Measurements from ENCODE around the gene SUSD5.

The SUSD5 gene

DNA sequence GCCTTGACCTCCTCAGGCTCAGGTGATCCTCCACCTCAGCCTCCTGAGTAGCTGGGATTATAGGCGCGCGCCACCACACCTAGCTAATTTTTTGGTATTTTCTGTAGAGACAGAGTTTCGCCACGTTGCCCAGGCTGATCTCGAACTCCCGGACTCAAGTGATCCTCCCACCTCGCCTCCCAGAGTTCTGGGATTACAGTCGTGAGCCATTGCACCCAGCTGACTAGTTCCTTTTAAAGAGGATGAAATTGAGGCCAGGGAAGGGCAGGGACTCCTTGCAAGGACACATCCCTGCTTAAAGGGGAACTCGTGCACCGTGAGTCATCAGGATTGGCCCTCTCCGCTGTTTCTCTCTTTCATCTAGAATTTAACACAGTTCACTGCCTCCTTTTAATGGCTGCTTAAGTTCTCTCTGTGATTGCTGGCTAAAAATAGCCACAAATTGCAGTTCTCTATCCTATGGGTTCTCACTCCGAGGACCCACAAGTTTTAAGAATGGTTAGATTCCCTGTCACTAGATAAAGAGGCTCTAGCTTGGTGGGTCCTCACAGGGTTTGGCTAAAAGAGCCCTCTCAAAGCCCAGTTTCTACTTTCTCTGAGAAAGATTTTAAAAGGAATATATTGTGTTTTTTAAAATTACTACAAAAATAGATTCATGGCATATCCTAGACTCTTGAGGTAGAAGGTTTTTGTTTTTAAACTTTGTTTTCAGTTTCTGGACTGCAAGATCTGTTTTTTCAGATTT lies 103.4 kb downstream of the SUSD5 start:
- Histone ChIP-seq H3K4me1 (ENCODE audit: control insufficient read depth, insufficient read depth, low read length) (no peaks in the 10 kb centered on the region), H3K36me3 (ENCODE audit: control insufficient read depth in 2 of 2, insufficient read depth in 1 of 2, low read length in 2 of 2) (peaks cover 0 to 3% of the 10 kb centered on the region in 2 experiments; a peak in 1 of 3 replicates), H3K9me3 (ENCODE audit: control insufficient read depth, insufficient read depth, low read depth, low read length) (no peaks in the 10 kb centered on the region), H3K27ac (ENCODE audit: extremely low read depth, low read depth, low read length) (peak overlapping the region; percentile 3; the same call in 1 of the 2 replicates), H3K4me3 (ENCODE audit: low read depth, low read length) (peak overlapping the region; percentile 27)
- CTCF ChIA-PET = interaction anchor here (0.7 kb wide), 2 partner anchors 257 to 323 kb away, joined by 3 read pairs; no protein-coding TSS in a partner anchor
- POLR2A ChIA-PET = interaction anchor here (2.5 kb wide), 1 partner anchor 18 kb away, joined by 17 read pairs; the partner anchor contains the start of genes GLB1 and TMPPE
- TF ChIP-seq ZNF394 (tag by site-specific recombination; IDR thresholded peaks at IDR 0.05; ENCODE audit: borderline replicate concordance) (peak; percentile 42; the same call in 1 of the 2 replicates), ZNF335 (tag by site-specific recombination; conservative IDR thresholded peaks at IDR 0.05) (peak; percentile 61), MEIS1 (CRISPR knock-in tag; IDR thresholded peaks at IDR 0.05; ENCODE audit: borderline replicate concordance) (no peak), ZNF514 (tag by site-specific recombination; IDR thresholded peaks at IDR 0.05) (no peak), ZBTB17 (tag by site-specific recombination; IDR thresholded peaks at IDR 0.05) (peak; percentile 68), SP3 (tag by site-specific recombination; IDR thresholded peaks at IDR 0.05) (no peak), TCF7L2 (IDR thresholded peaks at IDR 0.05; ENCODE audit: borderline replicate concordance, low read depth, low read length) (peak; percentile 80), HOXC10 (CRISPR knock-in tag; IDR thresholded peaks at IDR 0.05) (no peak), ZNF24 (tag by site-specific recombination; IDR thresholded peaks at IDR 0.05) (0 out of 2 replicates have a peak, but pooled peaks have one; percentile 48), ZNF501 (tag by site-specific recombination; IDR thresholded peaks at IDR 0.05) (peak; percentile 51; the same call in 1 of the 2 replicates), KLF10 (tag by site-specific recombination; IDR thresholded peaks at IDR 0.05) (0 out of 2 replicates have a peak, but pooled peaks have one; percentile 46), PRDM1 (tag by site-specific recombination; IDR thresholded peaks at IDR 0.05) (0 out of 2 replicates have a peak, but pooled peaks have one; percentile 10), ZBTB20 (tag by site-specific recombination; IDR thresholded peaks at IDR 0.05) (peak; percentile 48; the same call in 1 of the 2 replicates), ZNF558 (tag by site-specific recombination; IDR thresholded peaks at IDR 0.05) (peak; percentile 64; the same call in 1 of the 2 replicates), ZFP69B (tag by site-specific recombination; IDR thresholded peaks at IDR 0.05) (peak; percentile 96), ZBTB48 (tag by site-specific recombination; IDR thresholded peaks at IDR 0.05) (peak; percentile 70; the same call in 1 of the 2 replicates), SP2 (tag by site-specific recombination; IDR thresholded peaks at IDR 0.05) (peak; percentile 50), MZF1 (tag by site-specific recombination; IDR thresholded peaks at IDR 0.05; ENCODE audit: borderline replicate concordance) (peak; percentile 55; the same call in 1 of the 2 replicates), GFI1B (tag by site-specific recombination; IDR thresholded peaks at IDR 0.05) (no peak), ZNF16 (tag by site-specific recombination; IDR thresholded peaks at IDR 0.05; ENCODE audit: low read depth) (no peak), SP7 (tag by site-specific recombination; IDR thresholded peaks at IDR 0.05) (peak; percentile 78), ZNF404 (tag by site-specific recombination; IDR thresholded peaks at IDR 0.05) (no peak), ZNF366 (tag by site-specific recombination; conservative IDR thresholded peaks at IDR 0.05) (peak; percentile 34; the same call in 1 of the 2 replicates), ZNF391 (tag by site-specific recombination; IDR thresholded peaks at IDR 0.05; ENCODE audit: borderline replicate concordance, low read depth) (no peak), ZXDB (tag by site-specific recombination; IDR thresholded peaks at IDR 0.05) (peak; percentile 47; the same call in 1 of the 2 replicates), WT1 (tag by site-specific recombination; IDR thresholded peaks at IDR 0.05) (peak; percentile 56; the same call in 1 of the 2 replicates), IKZF3 (tag by site-specific recombination; IDR thresholded peaks at IDR 0.05) (peak; percentile 68; the same call in 1 of the 2 replicates), ZNF660 (tag by site-specific recombination; IDR thresholded peaks at IDR 0.05) (0 out of 2 replicates have a peak, but pooled peaks have one; percentile 11)
- TF ChIP-seq, protein P1, sequence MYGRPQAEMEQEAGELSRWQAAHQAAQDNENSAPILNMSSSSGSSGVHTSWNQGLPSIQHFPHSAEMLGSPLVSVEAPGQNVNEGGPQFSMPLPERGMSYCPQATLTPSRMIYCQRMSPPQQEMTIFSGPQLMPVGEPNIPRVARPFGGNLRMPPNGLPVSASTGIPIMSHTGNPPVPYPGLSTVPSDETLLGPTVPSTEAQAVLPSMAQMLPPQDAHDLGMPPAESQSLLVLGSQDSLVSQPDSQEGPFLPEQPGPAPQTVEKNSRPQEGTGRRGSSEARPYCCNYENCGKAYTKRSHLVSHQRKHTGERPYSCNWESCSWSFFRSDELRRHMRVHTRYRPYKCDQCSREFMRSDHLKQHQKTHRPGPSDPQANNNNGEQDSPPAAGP (tag by site-specific recombination; IDR thresholded peaks at IDR 0.05) = no peak; the same call in 1 of the 2 replicates
- TF ChIP-seq, protein P2, sequence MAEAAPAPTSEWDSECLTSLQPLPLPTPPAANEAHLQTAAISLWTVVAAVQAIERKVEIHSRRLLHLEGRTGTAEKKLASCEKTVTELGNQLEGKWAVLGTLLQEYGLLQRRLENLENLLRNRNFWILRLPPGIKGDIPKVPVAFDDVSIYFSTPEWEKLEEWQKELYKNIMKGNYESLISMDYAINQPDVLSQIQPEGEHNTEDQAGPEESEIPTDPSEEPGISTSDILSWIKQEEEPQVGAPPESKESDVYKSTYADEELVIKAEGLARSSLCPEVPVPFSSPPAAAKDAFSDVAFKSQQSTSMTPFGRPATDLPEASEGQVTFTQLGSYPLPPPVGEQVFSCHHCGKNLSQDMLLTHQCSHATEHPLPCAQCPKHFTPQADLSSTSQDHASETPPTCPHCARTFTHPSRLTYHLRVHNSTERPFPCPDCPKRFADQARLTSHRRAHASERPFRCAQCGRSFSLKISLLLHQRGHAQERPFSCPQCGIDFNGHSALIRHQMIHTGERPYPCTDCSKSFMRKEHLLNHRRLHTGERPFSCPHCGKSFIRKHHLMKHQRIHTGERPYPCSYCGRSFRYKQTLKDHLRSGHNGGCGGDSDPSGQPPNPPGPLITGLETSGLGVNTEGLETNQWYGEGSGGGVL (tag by site-specific recombination; IDR thresholded peaks at IDR 0.05) = no peak; the same call in 1 of the 2 replicates
- TF ChIP-seq, protein P3, sequence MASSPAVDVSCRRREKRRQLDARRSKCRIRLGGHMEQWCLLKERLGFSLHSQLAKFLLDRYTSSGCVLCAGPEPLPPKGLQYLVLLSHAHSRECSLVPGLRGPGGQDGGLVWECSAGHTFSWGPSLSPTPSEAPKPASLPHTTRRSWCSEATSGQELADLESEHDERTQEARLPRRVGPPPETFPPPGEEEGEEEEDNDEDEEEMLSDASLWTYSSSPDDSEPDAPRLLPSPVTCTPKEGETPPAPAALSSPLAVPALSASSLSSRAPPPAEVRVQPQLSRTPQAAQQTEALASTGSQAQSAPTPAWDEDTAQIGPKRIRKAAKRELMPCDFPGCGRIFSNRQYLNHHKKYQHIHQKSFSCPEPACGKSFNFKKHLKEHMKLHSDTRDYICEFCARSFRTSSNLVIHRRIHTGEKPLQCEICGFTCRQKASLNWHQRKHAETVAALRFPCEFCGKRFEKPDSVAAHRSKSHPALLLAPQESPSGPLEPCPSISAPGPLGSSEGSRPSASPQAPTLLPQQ (tag by site-specific recombination; IDR thresholded peaks at IDR 0.05) = peak; percentile 98
- TF ChIP-seq, protein P4, sequence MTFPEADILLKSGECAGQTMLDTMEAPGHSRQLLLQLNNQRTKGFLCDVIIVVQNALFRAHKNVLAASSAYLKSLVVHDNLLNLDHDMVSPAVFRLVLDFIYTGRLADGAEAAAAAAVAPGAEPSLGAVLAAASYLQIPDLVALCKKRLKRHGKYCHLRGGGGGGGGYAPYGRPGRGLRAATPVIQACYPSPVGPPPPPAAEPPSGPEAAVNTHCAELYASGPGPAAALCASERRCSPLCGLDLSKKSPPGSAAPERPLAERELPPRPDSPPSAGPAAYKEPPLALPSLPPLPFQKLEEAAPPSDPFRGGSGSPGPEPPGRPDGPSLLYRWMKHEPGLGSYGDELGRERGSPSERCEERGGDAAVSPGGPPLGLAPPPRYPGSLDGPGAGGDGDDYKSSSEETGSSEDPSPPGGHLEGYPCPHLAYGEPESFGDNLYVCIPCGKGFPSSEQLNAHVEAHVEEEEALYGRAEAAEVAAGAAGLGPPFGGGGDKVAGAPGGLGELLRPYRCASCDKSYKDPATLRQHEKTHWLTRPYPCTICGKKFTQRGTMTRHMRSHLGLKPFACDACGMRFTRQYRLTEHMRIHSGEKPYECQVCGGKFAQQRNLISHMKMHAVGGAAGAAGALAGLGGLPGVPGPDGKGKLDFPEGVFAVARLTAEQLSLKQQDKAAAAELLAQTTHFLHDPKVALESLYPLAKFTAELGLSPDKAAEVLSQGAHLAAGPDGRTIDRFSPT (tag by site-specific recombination; IDR thresholded peaks at IDR 0.05) = peak; percentile 21; the same call in 1 of the 2 replicates

Data from HEK293 (cell line).